Colon (tissue), 2 donors: ENCODE data around the gene IGF1.
"Not testable (repeated sequence)": the region's sequence is repeated elsewhere in the genome, so short reads cannot be mapped to it uniquely, and the experiment has no call there.

ENCODE experiments used
- FAIRE-seq: peaks from 2 replicates; lab custom pipeline; 2012; peaks lifted over from hg19 to GRCh38; lab: Jason Lieb, UNC
- donor health status: control.
- donor health status: control.

IGF1 gene

DNA sequence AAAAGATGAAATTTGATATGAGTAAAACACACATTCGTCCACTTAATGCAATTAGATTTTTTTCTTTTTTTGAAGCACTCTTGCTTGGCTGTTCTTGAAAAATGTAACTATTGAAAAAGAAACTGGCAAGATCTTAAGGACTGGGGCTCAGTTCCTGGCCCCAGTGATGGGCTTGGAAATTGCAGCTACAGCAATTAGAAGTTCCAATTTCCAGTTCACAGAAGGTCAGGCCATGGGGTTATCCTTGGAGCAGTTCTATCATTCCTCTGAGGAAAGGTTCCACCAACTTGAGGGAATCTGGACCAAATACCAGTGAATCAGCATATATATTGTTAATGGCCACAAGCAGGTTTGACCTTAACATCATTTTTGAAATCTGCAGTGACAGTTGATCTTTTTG is 18.9 kb downstream of the IGF1 start:
- FAIRE-seq = no peak

DNA sequence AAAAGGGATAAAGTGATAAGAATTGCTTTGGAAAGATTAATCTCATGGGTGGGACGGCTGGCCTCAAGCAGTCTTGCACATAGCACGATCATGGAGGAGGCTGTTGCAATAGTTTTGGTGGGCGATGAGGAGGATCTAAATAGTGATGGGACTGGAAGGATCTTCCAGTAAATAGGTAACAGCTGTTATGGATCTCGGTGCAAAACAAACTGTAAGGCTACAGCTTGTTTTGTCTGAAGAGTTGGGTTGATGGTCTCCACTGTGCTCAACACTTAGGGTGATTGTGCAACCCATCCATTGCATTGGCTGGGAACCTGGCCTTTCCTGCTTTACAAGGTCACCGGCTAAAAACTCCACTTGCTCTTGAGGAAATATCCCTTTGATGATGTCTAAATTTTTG is 21.0 kb downstream of the IGF1 start:
- no peak for FAIRE-seq

- no peak for FAIRE-seq
Measured at GRCh38 chr12:102454808-102455760, 25.3 kb downstream of the IGF1 start.

DNA sequence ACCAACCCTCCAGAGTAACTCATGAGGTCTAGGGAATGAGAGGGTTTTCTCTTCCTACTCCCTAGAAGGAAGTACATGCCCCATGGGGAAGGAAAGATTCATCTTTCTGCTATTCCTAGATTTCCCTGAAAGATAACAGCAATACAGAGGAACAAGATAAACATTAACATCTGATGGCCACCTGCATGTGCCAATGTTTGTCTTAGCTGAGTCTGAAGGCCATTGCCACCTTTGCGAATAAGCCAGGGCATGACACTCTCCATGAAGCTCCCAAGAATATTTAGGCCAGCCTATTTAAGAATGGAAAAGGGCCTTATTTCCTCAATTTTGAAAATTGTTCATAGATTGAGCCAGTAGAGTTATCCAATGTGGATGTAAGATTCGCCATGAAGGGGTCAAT is 26.0 kb downstream of the IGF1 start:
- no peak for FAIRE-seq

GRCh38 chr12:102452605-102453004 is 27.8 kb downstream of the IGF1 start:
- FAIRE-seq = no peak

GRCh38 chr12:102449018-102449417 is 31.3 kb downstream of the IGF1 start:
- FAIRE-seq = not testable (repeated sequence)

GRCh38 chr12:102447426-102447825 is 32.9 kb downstream of the IGF1 start:
- not testable (repeated sequence) for FAIRE-seq

DNA sequence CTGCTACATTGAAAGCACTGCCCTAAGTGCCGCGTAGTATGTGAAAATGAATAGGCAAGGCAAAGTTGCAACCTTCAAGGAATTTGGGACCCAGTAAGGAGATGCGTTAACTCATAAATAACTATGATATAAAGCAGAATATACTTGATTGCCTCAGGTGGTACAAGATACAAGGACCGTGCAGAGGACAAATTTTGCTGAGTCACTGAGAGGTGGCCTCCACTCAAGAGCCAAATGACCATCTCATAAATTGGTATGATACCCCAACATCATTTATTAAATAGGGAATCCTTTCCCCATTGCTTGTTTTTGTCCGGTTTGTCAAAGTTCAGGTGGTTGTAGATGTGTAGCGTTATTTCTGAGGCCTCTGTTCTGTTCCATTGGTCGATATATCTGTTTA is 35.7 kb downstream of the IGF1 start:
- FAIRE-seq = no peak

DNA sequence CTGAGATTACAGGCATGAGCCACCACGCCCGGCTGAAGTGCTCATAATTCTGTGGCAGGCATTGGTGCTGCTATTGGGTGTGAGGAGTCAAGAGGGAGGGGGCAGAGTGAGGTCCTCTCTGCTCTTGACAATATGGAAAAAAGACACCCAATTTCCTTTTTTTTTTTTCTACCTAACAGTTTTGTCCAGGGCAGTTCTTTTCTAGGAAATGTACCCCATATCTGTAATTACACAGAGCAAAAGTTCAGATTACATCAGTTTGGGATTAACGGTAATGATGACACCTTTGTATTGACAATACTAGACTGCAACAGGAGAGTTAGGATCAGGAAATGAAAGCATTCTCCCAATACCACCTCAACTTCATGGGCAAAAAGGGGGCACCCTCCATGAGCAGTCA is 36.3 kb downstream of the IGF1 start:
- no peak for FAIRE-seq

DNA sequence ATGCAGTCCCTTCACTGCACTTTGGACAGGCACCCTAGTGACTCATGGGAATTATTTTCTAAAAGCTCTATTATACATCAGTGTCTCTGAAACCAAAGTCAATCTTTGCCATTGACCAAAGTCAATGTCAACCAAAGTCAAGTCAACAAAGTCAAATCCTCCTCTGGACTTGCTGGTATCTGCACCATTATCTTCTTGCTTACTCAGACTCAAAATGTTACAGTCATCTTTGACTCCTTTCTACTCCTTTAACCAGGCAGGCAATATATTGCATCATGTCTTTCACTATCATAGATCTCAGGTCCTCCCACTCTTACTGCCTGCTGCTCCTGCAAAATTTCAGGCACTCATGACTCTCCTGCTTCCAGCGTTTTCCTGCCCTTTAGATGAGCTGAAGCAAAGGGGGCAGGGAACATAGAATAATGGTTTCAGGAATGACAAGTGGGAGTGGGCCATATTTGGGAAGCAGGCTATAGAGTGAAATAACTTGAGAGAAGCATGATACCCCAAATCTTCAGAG is 39.2 kb downstream of the IGF1 start:
- FAIRE-seq = no peak

- FAIRE-seq = no peak
Measured at GRCh38 chr12:102439426-102440405, 40.6 kb downstream of the IGF1 start.

DNA sequence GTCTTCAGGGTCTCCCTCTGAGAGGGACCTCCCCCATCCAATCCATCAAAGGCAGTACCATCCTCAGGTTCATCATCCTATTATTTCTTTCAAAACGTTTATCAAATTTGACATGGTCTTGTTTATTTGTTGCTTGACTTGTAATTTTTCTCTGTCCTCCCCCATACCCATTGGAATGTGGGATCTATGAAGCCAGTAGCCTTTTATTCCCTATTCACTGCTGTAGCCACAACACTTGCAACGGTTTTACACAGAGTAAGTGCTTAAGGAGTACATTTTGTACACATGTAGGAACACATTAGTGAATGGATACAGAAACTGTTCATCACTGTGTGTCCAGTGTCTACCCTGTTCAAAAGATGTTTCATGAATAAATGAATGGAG is 41.5 kb downstream of the IGF1 start:
- no peak for FAIRE-seq

- no peak for FAIRE-seq
Measured at GRCh38 chr12:102438047-102438826, 42.1 kb downstream of the IGF1 start.

DNA sequence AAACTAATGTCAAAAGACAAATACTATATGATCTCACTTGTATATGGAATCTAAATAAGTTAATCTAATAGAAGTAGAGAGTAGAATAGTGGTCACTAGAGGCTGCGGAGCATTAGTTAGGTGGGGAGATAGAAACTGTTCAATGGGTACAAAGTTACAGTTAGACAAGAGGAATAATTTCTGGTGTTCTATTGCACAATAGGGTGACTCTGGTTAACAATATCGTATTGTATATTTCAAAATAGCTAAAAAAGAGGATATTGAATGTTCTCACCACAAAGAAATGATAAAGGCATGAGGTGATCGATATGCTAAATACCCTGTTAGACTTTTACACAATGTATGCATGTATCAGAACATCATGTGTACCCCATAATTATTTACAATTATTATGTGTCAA is 42.9 kb downstream of the IGF1 start:
- FAIRE-seq = no peak

GRCh38 chr12:102436867-102437266 is 43.5 kb downstream of the IGF1 start:
- FAIRE-seq = no peak

GRCh38 chr12:102435827-102436436 is 44.4 kb downstream of the IGF1 start:
- FAIRE-seq = no peak

DNA sequence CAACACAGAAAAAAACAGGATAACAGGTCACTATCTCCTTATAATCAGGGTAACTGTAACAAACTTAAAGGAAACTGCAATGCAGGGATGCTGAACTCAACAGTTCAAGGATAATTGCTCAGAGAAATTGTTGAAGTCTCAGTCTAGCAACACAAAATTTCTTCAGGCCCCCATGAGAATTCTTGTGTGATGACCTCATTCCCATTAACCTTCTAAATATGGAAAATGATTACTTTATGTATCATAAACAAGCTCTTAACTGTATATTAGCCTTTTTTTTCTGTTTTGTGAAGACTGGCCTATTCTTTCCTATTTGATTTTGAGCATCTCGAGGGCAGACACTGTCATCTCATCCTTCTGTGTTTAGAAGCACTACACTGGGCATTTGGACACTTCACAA is 47.1 kb downstream of the IGF1 start:
- FAIRE-seq = no peak

DNA sequence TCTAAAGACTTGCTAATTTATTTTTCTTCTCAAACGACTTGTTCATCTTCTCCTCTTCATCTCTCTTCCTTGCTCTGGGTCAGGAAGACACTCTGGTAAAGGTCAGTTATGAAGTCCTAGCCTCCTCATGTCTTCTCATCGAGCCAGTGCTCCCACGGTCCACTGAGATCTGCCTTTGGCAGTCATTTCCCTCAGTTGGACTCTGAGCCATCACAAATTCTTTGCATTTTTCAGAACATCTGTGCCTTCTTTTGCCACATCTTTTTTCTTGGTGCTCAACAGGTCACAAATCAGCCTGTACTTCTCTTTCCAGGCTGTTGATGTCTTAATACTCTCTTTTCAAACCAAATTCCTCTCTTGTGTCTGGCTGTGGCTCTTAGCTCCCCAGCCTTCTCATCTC is 49.7 kb downstream of the IGF1 start:
- no peak for FAIRE-seq

DNA sequence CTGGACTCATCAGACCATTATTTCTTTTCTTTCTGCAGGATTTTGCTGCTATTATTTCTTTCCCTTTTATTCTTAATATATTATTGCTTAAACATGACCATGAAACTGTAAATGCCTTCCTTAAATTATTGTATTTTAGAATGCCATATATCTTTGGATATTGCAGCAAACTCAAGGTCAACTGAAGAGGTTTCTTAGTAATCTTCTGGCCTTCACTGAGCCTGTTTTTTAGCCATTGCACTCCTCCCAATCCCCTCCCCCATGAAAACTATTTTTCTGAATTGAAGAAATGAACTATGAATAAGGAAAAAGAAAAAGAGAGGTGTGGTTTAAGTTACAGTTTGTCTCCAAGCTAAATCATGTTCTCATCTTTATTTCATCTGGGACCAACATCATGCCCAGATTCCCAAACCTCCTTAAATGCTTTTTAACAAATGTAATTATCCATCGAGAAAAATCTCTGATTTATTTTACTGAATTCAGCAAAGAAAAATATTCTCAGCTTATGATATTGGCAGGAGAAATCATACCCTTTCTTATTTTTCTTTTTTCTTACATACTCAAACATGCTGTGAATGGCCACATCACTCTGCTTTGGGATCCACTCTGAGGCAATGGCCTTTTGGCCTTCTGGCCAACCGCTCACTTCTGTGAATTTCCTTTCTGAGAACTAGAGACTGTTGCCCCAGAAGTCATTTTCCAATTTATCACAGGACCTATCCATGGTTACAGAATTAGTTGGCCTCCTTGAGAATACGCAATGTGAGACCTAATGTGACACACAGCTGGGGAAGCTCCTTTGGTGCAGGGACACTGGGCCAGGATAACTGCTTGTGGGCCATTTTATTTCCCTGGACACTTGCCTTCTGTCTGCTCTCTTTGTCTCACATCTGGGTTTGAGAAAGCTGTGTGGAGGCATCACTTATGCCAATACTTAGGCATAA is 50.9 kb downstream of the IGF1 start:
- FAIRE-seq = no peak

DNA sequence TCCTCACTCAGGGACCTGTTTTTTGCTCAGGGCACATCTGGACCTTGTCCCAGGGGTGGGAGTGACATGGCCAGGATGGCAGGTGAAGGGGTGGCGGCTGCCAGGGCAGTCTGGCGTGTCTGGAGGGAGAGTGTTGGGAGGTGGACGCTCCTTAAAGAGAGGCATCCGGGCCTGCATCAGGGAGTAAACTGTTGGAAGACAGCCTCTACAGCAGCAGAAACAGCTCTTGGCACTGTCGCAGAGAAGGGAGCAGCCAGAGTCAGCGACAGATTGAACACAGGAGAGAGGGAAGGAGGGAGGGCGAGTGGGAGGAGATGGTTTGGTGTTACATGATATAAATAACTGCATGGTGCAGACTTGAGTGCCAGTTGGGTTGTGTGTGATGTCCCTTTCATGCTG is 52.8 kb downstream of the IGF1 start:
- no peak for FAIRE-seq
